Activated T-cell treated with anti-CD3 and anti-CD28 coated beads for 4 hours (primary cell): ENCODE measurements around the gene FAM98A.

Experiments used
- DNase-seq: peaks from one replicate; pipeline ENCODE4 v3.0.0-alpha.2; 2020

The FAM98A gene

GRCh38 chr2:33595385-33595784 is 3.7 kb downstream of the FAM98A start:
- no peak for DNase-seq

DNA sequence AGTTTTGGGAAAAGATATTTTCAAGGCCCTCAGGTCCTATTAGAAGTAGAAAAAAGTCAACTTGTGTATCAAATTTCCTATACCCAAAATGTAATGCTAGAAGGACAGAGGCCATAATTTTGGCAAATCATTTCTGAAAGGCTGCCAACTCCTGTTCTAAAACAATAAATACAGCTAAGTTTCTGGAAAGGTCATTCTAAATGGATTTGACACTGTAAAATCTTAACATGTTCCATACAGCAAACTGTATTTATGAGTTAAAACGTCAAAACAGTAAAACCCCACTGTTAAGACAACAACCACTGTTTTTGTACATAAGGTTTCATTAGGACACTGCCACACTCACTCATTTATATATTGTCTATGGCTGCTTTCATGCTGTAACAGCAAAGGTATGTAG is 9.7 kb downstream of the FAM98A start:
- DNase-seq = no peak

DNA sequence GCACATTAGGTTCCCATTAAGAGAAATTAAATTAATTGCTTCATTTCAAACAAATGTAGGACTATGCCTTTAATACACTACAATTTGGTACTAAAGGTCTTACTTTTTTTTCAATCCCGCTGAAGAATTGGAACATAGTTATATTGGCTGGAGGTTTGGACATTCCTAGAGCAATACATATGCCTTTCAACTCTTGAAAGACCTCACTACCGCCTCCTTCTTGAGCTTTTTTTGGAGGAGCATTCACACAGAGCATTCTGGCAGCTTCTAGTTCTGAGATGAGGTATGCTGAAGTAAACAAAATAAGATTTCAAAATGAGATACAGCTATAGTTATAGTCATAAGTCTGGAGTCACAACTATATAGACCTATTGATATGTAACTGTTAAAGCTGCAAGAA is 10.9 kb downstream of the FAM98A start:
- no peak for DNase-seq

- no peak for DNase-seq
These were observed 12.3 kb downstream of the FAM98A start for GRCh38 chr2:33586766-33587165.

- no peak for DNase-seq
These were observed 15.7 kb downstream of the FAM98A start for GRCh38 chr2:33583194-33583938.

DNA sequence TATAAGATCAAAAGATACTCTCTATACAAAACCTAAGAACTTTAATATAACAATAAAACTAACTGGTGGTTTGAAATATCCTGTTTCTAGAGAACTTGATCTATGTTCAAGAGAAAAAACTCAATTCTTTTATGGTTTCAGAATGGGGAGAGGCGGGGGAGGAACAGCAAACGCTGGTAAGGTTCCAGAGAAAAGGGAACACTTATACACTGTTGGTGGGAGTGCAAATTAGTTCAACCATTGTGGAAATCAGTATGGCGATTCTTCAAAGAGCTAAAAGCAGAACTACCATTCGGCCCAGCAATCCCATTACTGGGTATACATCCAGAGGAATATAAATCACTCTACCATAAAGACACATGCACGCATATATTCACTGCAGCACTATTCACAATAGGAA is 17.2 kb downstream of the FAM98A start:
- DNase-seq = no peak

GRCh38 chr2:33579227-33579626 is 19.9 kb downstream of the FAM98A start:
- DNase-seq = no peak

DNA sequence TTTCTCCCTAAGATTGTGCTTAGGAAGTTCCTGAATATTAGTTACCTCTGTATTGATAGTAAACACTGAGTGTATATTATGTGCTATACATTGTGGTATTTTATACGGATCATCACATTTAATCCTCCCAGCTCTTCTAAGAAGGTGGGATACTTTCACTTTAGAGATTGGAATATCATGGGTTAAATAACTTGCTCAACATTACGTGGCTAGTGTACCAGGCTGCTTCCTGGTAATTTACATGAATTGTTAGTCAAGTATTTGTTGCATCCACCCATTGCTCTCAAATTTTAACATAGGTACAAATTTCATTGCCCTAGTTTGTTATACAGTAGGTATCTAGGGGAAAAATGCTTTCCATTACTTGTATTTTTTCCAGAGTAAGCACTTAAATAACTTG is 21.4 kb downstream of the FAM98A start:
- no peak for DNase-seq

- no peak for DNase-seq
These were observed 22.0 kb downstream of the FAM98A start for GRCh38 chr2:33577084-33577483.

- no peak for DNase-seq
These were observed 25.4 kb downstream of the FAM98A start for GRCh38 chr2:33573657-33574056.

- no peak for DNase-seq
These were observed 28.4 kb downstream of the FAM98A start for GRCh38 chr2:33570681-33571080.

GRCh38 chr2:33561872-33562271 is 37.2 kb downstream of the FAM98A start:
- DNase-seq = no peak

DNA sequence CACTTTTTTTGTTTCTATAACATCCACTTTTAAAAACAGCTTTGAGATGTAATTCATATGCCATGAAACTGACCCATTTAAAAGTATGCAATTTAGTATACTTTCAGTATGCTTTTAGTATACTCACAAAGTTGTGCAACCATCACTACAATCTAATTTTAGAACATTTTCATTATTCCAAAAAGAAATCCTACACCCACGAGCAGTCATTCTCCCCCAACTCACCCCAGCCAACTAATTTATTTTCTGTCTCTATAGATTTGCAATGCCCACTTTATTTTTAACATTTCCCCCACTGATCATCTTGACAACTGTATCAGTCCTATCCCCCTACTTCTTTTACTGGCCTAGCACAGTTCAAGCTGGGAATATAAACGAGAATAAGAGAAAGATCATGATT is 39.1 kb downstream of the FAM98A start:
- no peak for DNase-seq

DNA sequence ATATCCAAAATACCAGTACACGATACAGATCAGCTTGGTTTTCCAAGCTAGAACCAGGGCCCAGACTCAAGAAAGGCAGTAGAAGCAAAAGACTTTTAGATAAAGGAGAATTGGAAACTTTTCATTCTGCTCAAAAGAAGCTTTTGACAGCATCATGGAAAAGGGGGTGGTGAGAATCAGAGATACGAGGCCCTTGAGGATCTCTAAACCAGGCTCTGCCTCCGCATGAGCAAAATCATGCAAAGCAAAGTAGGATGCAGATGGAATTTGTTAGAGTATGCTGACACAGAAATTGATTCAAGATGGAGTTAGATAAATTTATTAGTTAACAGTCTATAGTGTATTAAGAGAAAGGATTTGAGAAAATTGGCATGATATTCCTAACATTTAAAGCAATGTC is 39.8 kb downstream of the FAM98A start:
- DNase-seq = no peak

- DNase-seq = no peak
These were observed 43.4 kb downstream of the FAM98A start for GRCh38 chr2:33555681-33556080.

DNA sequence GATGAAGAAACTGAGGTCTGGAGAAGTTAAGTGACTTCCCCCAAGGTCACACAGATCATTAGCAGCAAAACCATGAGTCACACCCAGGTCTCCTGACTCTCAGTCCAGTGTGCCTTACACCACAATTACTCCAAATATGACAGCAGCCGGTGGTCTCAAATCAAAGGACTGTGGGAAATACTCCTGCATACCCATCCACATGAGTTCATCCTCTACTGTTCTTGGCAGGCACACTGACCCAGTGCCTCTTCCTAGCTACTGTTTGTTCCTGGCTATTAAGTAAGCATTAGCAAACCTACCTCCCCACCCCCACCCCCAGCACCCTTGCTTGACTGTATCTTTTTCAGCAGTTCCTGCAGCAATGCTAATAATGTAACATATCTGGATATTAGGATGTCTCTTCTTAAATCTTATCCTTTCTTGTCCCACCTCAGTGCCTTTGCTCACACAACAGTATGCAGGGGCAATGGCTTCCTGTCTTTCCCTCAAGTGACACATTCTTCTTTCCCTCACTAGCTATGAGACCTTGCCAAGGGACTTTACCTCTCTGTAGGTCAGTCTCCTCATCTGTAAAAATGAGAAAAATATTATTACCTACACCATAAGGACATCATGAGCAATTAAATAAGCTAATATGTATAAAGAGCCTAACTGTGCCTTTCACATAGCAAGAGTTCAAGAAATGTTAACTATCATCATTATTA is 46.2 kb downstream of the FAM98A start:
- DNase-seq = no peak

DNA sequence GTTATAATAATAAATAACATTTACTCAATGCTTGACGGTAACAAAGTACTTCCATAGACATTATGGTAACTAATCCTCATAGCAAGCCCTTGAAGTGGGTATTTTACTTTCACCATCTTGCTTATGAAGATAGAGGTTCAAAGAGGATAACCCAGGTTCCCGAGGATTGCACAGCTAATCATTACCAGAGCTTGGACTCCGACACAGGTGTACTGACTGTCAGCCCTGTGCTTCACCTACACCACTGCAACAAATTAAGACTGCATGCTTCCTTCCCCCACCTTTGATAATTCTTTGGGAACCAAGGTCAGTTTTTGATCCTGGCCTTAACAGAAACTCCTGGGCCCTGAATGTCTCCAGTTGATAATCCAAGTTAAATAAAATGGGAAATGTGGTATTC is 48.9 kb downstream of the FAM98A start:
- DNase-seq = no peak

DNA sequence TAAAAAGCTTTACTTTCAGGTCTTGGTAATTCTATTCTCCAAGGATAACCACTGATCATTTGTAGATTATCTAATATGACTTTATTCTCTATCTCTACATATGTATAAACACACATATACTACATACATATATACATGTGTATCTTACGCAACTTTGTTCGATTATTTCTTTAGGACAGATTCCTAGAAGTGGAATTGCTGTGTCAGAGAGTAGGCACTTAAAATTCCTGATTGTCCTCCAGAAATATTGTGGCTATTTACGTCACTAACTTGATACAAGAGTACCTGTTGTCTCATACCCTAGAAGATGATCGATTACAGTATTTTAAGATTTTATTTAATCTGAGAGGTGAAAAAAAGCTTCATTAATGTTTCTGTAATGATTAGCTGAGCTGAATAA is 57.9 kb downstream of the FAM98A start:
- no peak for DNase-seq

DNA sequence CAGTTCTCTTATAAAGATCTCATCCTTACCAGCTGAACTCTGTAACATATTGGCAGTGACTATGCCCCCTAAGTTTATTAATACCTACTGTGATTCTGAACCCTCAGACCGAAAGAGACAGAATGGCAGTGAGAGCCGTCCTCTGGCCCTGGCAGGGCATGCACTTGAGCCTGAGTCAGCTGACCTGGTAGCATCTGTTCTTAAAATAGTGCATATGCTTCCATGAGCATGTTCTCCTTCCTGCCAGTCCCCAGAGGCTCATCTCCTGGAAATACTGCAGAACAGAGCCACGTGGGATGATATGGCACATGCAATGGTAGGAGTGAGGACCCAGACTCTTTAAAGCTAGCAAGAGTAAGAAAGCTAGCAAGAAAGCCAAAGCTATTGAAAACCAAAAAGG is 63.7 kb downstream of the FAM98A start:
- DNase-seq = no peak
